Spleen (tissue), 7 donors: ENCODE results near the gene TSPAN10.

Experiments used
- CTCF ChIP-seq, 11 experiments: fragments of 200-600 bp in 7 of 11; fragments of 450-650 bp in 4 of 11; sonication (generic) in 4 of 11; IDR thresholded peaks in 8 of 11; conservative IDR thresholded peaks in 3 of 11; 1 replicate in 7 of 11; 2 replicates in 4 of 11; pipeline versions ENCODE4 v1.4.0 to v1.8.0; 2016 to 2021; ENCODE audit warnings: antibody characterized with exemption in 11 of 11, inconsistent platforms in 4 of 11, mild to moderate bottlenecking in 1 of 11
- POLR2A ChIP-seq, 3 donors: fragments of 450-650 bp; IDR thresholded peaks; one replicate each; pipeline ENCODE4 v1.5.1; 2017; ENCODE audit warnings: antibody characterized with exemption in 3 of 3, mild to moderate bottlenecking in 1 of 3
- donor health status: DM: no; HTN: no; CAD: no; lungs with moderate emphysema.
- donor health status: DM: no; HTN: no; CAD: no.
- donor health status: DM: no; HTN: no; CAD: no.

DNA sequence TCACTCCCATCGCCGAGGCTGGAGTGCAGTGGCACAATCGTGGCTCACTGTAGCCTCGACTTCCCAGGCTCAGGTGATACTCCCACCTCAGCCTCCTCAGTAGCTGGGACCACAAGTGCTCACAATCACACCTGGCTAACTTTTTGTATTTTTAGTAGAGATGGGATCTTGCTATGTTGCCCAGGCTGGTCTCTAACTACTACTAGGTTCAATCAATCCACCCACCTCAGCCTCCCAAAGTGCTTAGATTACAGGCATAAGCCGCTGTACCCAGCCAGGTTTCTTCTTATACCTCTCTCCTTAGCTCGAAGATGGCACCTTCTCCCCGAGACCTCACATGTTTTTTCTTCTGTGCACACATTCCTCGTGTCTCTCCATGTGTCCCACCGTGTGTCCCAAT, 3.0 kb downstream of the TSPAN10 start:
- no peak for TF ChIP-seq CTCF (IDR thresholded peaks at IDR 0.05 in 8 of 11, conservative IDR thresholded peaks at IDR 0.05 in 3 of 11)
- TF ChIP-seq POLR2A (IDR thresholded peaks at IDR 0.05) = no peak
